OCI-LY7 (cell line): ENCODE results near the gene ZNF407.

Source experiments
- EZH2phosphoT487 ChIP-seq: fragments of 200-600 bp; sonication (generic); IDR thresholded peaks from 2 replicates; pipeline ENCODE4 v1.6.1; 2018; ENCODE audit warnings: low read depth, borderline replicate concordance, mild to moderate bottlenecking, mixed run types, antibody characterized with exemption, low read length, moderate library complexity, mixed read lengths
- TF ChIP-seq, protein P1 (sequence below): fragments of 200-600 bp; sonication (generic); conservative IDR thresholded peaks from 2 replicates; pipeline ENCODE4 v1.5.1; 2014; ENCODE audit warnings: mild to moderate bottlenecking, antibody characterized with exemption, low read length, moderate library complexity, mixed read lengths

- TF ChIP-seq, protein P1, sequence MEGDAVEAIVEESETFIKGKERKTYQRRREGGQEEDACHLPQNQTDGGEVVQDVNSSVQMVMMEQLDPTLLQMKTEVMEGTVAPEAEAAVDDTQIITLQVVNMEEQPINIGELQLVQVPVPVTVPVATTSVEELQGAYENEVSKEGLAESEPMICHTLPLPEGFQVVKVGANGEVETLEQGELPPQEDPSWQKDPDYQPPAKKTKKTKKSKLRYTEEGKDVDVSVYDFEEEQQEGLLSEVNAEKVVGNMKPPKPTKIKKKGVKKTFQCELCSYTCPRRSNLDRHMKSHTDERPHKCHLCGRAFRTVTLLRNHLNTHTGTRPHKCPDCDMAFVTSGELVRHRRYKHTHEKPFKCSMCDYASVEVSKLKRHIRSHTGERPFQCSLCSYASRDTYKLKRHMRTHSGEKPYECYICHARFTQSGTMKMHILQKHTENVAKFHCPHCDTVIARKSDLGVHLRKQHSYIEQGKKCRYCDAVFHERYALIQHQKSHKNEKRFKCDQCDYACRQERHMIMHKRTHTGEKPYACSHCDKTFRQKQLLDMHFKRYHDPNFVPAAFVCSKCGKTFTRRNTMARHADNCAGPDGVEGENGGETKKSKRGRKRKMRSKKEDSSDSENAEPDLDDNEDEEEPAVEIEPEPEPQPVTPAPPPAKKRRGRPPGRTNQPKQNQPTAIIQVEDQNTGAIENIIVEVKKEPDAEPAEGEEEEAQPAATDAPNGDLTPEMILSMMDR, result no peak
- no peak for TF ChIP-seq EZH2phosphoT487
Measured at GRCh38 chr18:74905247-74905646, 307.6 kb downstream of the ZNF407 start.
